A549 treated with AZD9567 at 1 μM for 4 hours (cell line): Measurements from ENCODE around the gene RPAP2. TPM values are rescaled to one million over a fixed set of nuclear protein-coding genes. Genes with fewer than 3 reads are reported as not detected.

Experiments
- total RNA-seq: library from RNA; stranded (reverse); fragments of 200-300 nt; extraction: Qiagen RNA extraction; gene quantifications from 5 replicates; pipeline ENCODE4 v1.2.3, GENCODE V29; 2022; ENCODE audit not compliant: insufficient read depth

Gene RPAP2
- total RNA-seq: 9.6 to 12.6 TPM (median 11.0 TPM) in 5 replicates

DNA sequence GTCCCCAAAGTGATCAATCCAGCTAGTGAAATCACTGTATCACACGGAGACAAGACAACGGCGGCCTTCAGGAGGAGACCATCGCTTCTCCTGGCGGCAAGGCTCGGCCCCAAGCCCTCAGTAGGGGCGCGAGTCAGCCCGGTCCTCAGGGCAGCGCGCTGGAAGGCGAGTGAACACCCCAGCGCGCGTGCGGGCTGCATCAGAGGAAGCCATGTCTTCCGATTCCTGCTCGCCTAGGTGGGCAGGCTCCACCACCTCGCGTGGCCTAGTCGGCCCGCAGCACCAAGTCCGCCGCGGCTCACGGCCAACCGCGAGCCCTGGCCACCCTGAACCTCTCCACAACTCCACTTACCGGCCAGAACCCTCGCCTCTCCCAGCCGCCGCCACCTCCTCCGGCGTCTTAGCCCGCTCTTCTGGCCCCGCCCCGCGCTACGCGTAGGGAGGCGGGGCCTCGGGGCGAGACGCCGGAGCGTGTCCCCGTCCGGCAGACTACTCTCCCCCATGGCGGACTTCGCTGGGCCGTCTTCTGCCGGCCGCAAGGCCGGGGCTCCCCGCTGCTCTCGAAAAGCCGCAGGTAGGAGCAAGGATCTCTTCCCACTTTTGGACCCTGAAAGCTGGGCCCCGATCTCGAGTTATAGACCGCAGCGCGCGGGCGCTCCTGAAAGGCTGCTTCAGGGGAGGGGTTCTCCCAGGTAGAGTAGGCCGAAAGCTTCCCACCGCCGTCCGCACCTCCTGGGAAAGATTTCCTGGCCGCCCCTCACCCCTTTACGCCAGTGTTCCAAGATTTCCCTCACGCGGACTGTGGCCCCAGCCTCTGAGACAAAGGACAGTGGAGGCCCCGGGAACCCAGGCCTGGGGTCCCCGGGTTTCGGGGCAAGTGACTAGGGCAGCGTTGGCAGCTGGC lies at the start of gene RPAP2, which contains the start of gene GLMN:
TSS of gene RPAP2 (plus strand) at position 487 of the 904 bp plus-strand sequence. CDS start at position 502, 15 bp downstream.
TSS of gene GLMN (minus strand) at position 415 of the 904 bp plus-strand sequence. CDS start 988 bp downstream, outside the sequence.

Other genes starting within 250 kb of the RPAP2 start
- not detected in 5 replicates for gene SETSIP, start 223.6 kb upstream of the RPAP2 start, total RNA-seq
- 0.33 to 0.81 TPM (median 0.59 TPM) in 5 replicates for gene BTBD8, start 218.7 kb upstream of the RPAP2 start, total RNA-seq
- not detected in 5 replicates for gene C1orf146, start 81.1 kb upstream of the RPAP2 start, total RNA-seq
- 3.7 to 8.7 TPM (median 7.1 TPM) in 5 replicates for gene GLMN, start 72 bp upstream of the RPAP2 start, total RNA-seq
- gene GFI1, start 187.9 kb downstream of the RPAP2 start, total RNA-seq: 0.21 to 0.44 TPM (median 0.36 TPM) in 4 of 5 replicates, not detected in the other